ENCODE data around the gene MAP4.

GRCh38 chr3:47817609-47818008 lies 198.6 kb downstream of the MAP4 start:
- no peak for TF ChIP-seq POLR2A (IDR thresholded peaks at IDR 0.05)
- no peak for TF ChIP-seq CTCF (IDR thresholded peaks at IDR 0.05)

All from heart left ventricle (tissue), 13 donors.